Measurements from ENCODE around the gene THOC2. TPM values are rescaled to one million over a fixed set of nuclear protein-coding genes. Genes with fewer than 3 reads are reported as not detected.

THOC2 gene
- total RNA-seq, 1 donor from 2014 or later: 33.5 TPM

- Histone ChIP-seq H3K36me3 (no peaks in the 10 kb centered on the region), H3K4me3 (no peak overlapping the region), H3K4me1 (no peaks in the 10 kb centered on the region), H3K27me3 (no peaks in the 10 kb centered on the region), H3K27ac (no peak overlapping the region), H3K9me3 (no peaks in the 10 kb centered on the region)
- no peak for DNase-seq (ENCODE audit: low spot score in 2 of 2)
- intact Hi-C loops (cut with DNase I): no loop called here
- no peak for TF ChIP-seq CTCF (IDR thresholded peaks at IDR 0.05)
Observed at GRCh38 chrX:123749643-123750042, 16.8 kb upstream of the THOC2 start.

GRCh38 chrX:123745511-123745910, 12.7 kb upstream of the THOC2 start:
- Histone ChIP-seq H3K9me3 (no peaks in the 10 kb centered on the region), H3K4me3 (no peak overlapping the region), H3K36me3 (no peaks in the 10 kb centered on the region), H3K27ac (no peak overlapping the region), H3K4me1 (no peaks in the 10 kb centered on the region), H3K27me3 (no peaks in the 10 kb centered on the region)
- no peak for TF ChIP-seq CTCF (IDR thresholded peaks at IDR 0.05)
- intact Hi-C loops (cut with DNase I): no loop called here
- DNase-seq (ENCODE audit: low spot score in 2 of 2): no peak

- no peaks in the 10 kb centered on the region for H3K27me3 ChIP-seq
- no peaks in the 10 kb centered on the region for H3K9me3 ChIP-seq
- DNase-seq (ENCODE audit: low spot score in 2 of 2): no peak
- H3K36me3 ChIP-seq: no peaks in the 10 kb centered on the region
- no peak for TF ChIP-seq CTCF (IDR thresholded peaks at IDR 0.05)
- intact Hi-C loops (cut with DNase I): no loop called here
- H3K27ac ChIP-seq: no peak overlapping the region
- no peak overlapping the region for H3K4me3 ChIP-seq
- H3K4me1 ChIP-seq: no peaks in the 10 kb centered on the region
Observed at GRCh38 chrX:123743312-123743711, 10.5 kb upstream of the THOC2 start.

GRCh38 chrX:123742440-123742839, 9.6 kb upstream of the THOC2 start:
- Histone ChIP-seq H3K27ac (no peak overlapping the region), H3K36me3 (no peaks in the 10 kb centered on the region), H3K4me1 (no peaks in the 10 kb centered on the region), H3K4me3 (no peak overlapping the region), H3K27me3 (no peaks in the 10 kb centered on the region), H3K9me3 (no peaks in the 10 kb centered on the region)
- DNase-seq (ENCODE audit: low spot score in 2 of 2): no peak
- intact Hi-C loops (cut with DNase I): no loop called here
- TF ChIP-seq CTCF (IDR thresholded peaks at IDR 0.05): no peak

GRCh38 chrX:123740536-123740935, 7.7 kb upstream of the THOC2 start:
- Histone ChIP-seq H3K36me3 (no peaks in the 10 kb centered on the region), H3K4me1 (no peaks in the 10 kb centered on the region), H3K27ac (no peak overlapping the region), H3K9me3 (no peaks in the 10 kb centered on the region), H3K4me3 (no peak overlapping the region), H3K27me3 (no peaks in the 10 kb centered on the region)
- intact Hi-C loops (cut with DNase I): no loop called here
- no peak for DNase-seq (ENCODE audit: low spot score in 2 of 2)
- TF ChIP-seq CTCF (IDR thresholded peaks at IDR 0.05): no peak

- no peak for DNase-seq (ENCODE audit: low spot score in 2 of 2)
- no peaks in the 10 kb centered on the region for H3K36me3 ChIP-seq
- H3K4me3 ChIP-seq: no peak overlapping the region
- no peaks in the 10 kb centered on the region for H3K4me1 ChIP-seq
- no peak overlapping the region for H3K27ac ChIP-seq
- intact Hi-C loops (cut with DNase I): no loop called here
- H3K27me3 ChIP-seq: no peaks in the 10 kb centered on the region
- no peak for TF ChIP-seq CTCF (IDR thresholded peaks at IDR 0.05)
- no peaks in the 10 kb centered on the region for H3K9me3 ChIP-seq
Observed at GRCh38 chrX:123740006-123740405, 7.2 kb upstream of the THOC2 start.

Measured in ascending aorta (tissue), 2 donors.